PC-3 (cell line): ENCODE results near the gene NXPH4. TPM values are rescaled to one million over a fixed set of nuclear protein-coding genes. Genes with fewer than 3 reads are reported as not detected.

Experiments used
- ATAC-seq: fragments of 200-7000 bp; cut with Tn5 transposase; 2 replicates; pipeline ENCODE4 v1.9.1; 2020; ENCODE audit warnings: mild to moderate bottlenecking, moderate library complexity
- BruUV-seq: library from RNA; stranded (reverse); fragments of 400-500 nt; replicated peaks from 2 replicates; lab custom pipeline; 2021; lab: Mats Ljungman, UMichigan
- CTCF ChIA-PET: fragments of 300-600 bp; sonication (Branson Sonifier 250); formaldehyde crosslinking; loops from one replicate; lab custom pipeline; 2022; ENCODE audit warnings: antibody characterized with exemption; lab: Charles Lee
- POLR2A ChIA-PET: fragments of 300-600 bp; sonication (Branson Sonifier 250); formaldehyde crosslinking; loops from one replicate; lab custom pipeline; 2022; ENCODE audit warnings: antibody characterized with exemption; ENCODE audit not compliant: unreplicated experiment; lab: Charles Lee
- DNase-seq: peaks from one replicate; pipeline ENCODE4 v3.0.0-alpha.2; 2015
- H2AFZ ChIP-seq: fragments of 300-600 bp; sonication (generic); 2 replicates; pipeline ENCODE4 v1.6.0; 2016; ENCODE audit warnings: antibody characterized with exemption, low read length
- H3F3A ChIP-seq: fragments of 300-600 bp; sonication (generic); one replicate; pipeline ENCODE4 v1.6.0; 2017; ENCODE audit warnings: antibody characterized with exemption, low read length, control low read depth, mild to moderate bottlenecking; ENCODE audit not compliant: unreplicated experiment
- H3K27ac ChIP-seq: fragments of 300-600 bp; sonication (generic); 2 replicates; pipeline ENCODE4 v1.5.1; 2016; ENCODE audit warnings: mild to moderate bottlenecking, low read length
- H3K27me3 ChIP-seq: fragments of 300-600 bp; sonication (generic); 2 replicates; pipeline ENCODE4 v1.6.1; 2016; ENCODE audit warnings: low read length, mixed read lengths
- H3K36me3 ChIP-seq: fragments of 300-600 bp; sonication (generic); 2 replicates; pipeline ENCODE4 v1.6.1; 2016; ENCODE audit warnings: low read depth, mixed run types, low read length, mixed read lengths
- H3K4me1 ChIP-seq: fragments of 300-600 bp; sonication (generic); 2 replicates; pipeline ENCODE4 v1.5.1; 2016; ENCODE audit warnings: low read length; ENCODE audit not compliant: insufficient read depth
- H3K4me2 ChIP-seq: fragments of 300-600 bp; sonication (generic); 2 replicates; pipeline ENCODE4 v1.6.0; 2016; ENCODE audit warnings: low read length
- H3K4me3 ChIP-seq: fragments of 300-600 bp; sonication (generic); 2 replicates; pipeline ENCODE4 v1.5.1; 2016; ENCODE audit warnings: mild to moderate bottlenecking, low read length, mixed read lengths
- H3K79me2 ChIP-seq: fragments of 300-600 bp; sonication (generic); 2 replicates; pipeline ENCODE4 v1.6.1; 2017; ENCODE audit warnings: low read length, mixed read lengths
- H3K9ac ChIP-seq: fragments of 300-600 bp; sonication (generic); 2 replicates; pipeline ENCODE4 v1.6.0; 2016; ENCODE audit warnings: mild to moderate bottlenecking, low read length
- H3K9me2 ChIP-seq: fragments of 300-600 bp; sonication (generic); replicated peaks from 2 replicates; pipeline ENCODE4 v1.6.1; 2016; ENCODE audit warnings: mixed run types, low read length, mixed read lengths
- H3K9me3 ChIP-seq: fragments of 300-600 bp; sonication (generic); 2 replicates; pipeline ENCODE4 v1.6.1; 2016; ENCODE audit warnings: low read length, mixed read lengths
- H4K20me1 ChIP-seq: fragments of 300-600 bp; sonication (generic); 2 replicates; pipeline ENCODE4 v1.6.1; 2016; ENCODE audit warnings: low read length, mixed read lengths
- EZH2 ChIP-seq: fragments of 300-600 bp; sonication (generic); IDR thresholded peaks from one replicate; pipeline ENCODE4 v1.6.1; 2017; ENCODE audit warnings: antibody characterized with exemption, mild to moderate bottlenecking, low read length; ENCODE audit not compliant: unreplicated experiment
- EZH2phosphoT487 ChIP-seq: fragments of 300-600 bp; sonication (generic); IDR thresholded peaks from 2 replicates; pipeline ENCODE4 v1.6.1; 2018; ENCODE audit warnings: mild to moderate bottlenecking, antibody characterized with exemption, low read length, borderline replicate concordance
- intact Hi-C: fragments of 100-400 bp; cut with micrococcal nuclease; formaldehyde crosslinking; loops from 2 replicates; pipeline ENCODE4 v1.9.0; 2023
- total RNA-seq: library from RNA; depleted of rRNA; stranded (reverse); fragments of >200 nt; gene quantifications from 2 replicates; pipeline ENCODE4 v1.2.3, GENCODE V29; 2014
- TF ChIP-seq, protein P1 (sequence below): fragments of 300-600 bp; sonication (generic); conservative IDR thresholded peaks from 2 replicates; pipeline ENCODE4 v1.5.1; 2017; ENCODE audit warnings: antibody characterized with exemption, low read depth, mild to moderate bottlenecking, low read length

NXPH4 gene
- total RNA-seq, 1 experiment from 2014 or later, result 15.1 TPM

DNA sequence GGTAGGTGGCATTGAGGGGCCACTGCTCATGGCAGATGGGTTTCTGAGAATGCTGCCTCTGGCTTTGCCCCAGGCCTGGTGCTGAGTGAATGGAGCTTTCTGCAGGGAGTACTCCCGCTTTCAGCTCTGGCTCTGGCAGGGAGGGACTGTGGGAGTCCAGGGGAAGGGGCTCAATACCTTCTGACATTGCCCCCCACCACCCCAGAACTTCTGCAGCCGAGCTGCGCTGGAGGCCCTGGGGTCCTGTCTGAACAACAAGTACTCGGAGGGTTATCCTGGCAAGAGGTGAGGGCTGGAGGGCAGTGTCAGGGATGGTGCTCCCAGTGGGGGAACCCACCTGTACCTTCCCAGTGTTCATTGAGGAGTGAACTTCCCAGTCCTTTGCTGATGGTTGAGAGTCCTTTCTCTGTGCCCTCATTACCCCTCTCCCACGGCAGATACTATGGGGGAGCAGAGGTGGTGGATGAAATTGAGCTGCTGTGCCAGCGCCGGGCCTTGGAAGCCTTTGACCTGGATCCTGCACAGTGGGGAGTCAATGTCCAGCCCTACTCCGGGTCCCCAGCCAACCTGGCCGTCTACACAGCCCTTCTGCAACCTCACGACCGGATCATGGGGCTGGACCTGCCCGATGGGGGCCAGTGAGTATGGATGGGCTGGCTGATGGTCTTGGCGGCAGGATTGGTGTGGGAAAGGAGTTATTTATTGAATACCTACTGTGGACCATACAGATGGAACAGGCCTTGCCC, 14.9 kb downstream of the NXPH4 start:
- H3K79me2 ChIP-seq, result peaks cover 38% of the 10 kb centered on the region
- ATAC-seq (no peak), DNase-seq (no peak)
- POLR2A ChIA-PET, result no interaction called here
- no peaks in the 10 kb centered on the region for H3K9me2 ChIP-seq
- BruUV-seq, result no TSS peak
- H2AFZ ChIP-seq, result no peak overlapping the region
- H3K9me3 ChIP-seq, result no peaks in the 10 kb centered on the region
- H3K9ac ChIP-seq, result peak overlapping the region; percentile 97
- H3K27me3 ChIP-seq, result no peaks in the 10 kb centered on the region
- peaks cover 2% of the 10 kb centered on the region; the same call in 1 of the 2 replicates for H4K20me1 ChIP-seq
- peak overlapping the region; percentile 88 for H3K4me3 ChIP-seq
- H3K27ac ChIP-seq, result no peak overlapping the region
- H3K4me1 ChIP-seq, result peaks cover 19% of the 10 kb centered on the region
- H3K4me2 ChIP-seq, result peak overlapping the region; percentile 95
- CTCF ChIA-PET, result no interaction called here
- intact Hi-C loops, result no loop called here
- TF ChIP-seq EZH2, result no peak
- TF ChIP-seq EZH2phosphoT487, result no peak
- TF ChIP-seq, protein P1, sequence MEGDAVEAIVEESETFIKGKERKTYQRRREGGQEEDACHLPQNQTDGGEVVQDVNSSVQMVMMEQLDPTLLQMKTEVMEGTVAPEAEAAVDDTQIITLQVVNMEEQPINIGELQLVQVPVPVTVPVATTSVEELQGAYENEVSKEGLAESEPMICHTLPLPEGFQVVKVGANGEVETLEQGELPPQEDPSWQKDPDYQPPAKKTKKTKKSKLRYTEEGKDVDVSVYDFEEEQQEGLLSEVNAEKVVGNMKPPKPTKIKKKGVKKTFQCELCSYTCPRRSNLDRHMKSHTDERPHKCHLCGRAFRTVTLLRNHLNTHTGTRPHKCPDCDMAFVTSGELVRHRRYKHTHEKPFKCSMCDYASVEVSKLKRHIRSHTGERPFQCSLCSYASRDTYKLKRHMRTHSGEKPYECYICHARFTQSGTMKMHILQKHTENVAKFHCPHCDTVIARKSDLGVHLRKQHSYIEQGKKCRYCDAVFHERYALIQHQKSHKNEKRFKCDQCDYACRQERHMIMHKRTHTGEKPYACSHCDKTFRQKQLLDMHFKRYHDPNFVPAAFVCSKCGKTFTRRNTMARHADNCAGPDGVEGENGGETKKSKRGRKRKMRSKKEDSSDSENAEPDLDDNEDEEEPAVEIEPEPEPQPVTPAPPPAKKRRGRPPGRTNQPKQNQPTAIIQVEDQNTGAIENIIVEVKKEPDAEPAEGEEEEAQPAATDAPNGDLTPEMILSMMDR, result no peak
- no peaks in the 10 kb centered on the region for H3F3A ChIP-seq
- peaks cover 34% of the 10 kb centered on the region; the same call in 1 of the 2 replicates for H3K36me3 ChIP-seq

DNA sequence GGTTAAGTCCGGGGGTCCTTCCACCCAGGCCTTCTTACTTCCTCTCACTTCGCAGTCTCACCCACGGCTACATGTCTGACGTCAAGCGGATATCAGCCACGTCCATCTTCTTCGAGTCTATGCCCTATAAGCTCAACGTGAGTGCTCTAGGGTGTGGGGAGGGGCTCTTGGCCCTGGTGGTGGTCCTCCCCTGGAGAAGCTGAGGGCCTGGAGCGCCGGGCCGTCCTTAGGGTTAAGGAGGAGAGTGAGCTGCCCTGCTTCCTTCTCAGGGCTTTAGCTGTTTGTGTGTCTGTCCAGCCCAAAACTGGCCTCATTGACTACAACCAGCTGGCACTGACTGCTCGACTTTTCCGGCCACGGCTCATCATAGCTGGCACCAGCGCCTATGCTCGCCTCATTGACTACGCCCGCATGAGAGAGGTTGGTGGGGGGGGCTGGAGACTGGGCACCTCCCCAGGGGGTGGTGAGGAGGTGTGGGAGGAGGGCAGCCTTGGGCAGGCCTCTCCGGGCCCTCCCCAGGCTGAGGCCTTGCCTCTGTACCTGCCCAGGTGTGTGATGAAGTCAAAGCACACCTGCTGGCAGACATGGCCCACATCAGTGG, 15.7 kb downstream of the NXPH4 start:
- TF ChIP-seq, protein P1, result no peak
- no peak for TF ChIP-seq EZH2phosphoT487
- TF ChIP-seq EZH2, result no peak
- Histone ChIP-seq H3K36me3 (peaks cover 34% of the 10 kb centered on the region; the same call in 1 of the 2 replicates), H3K9me3 (no peaks in the 10 kb centered on the region), H3K9me2 (no peaks in the 10 kb centered on the region), H3K27ac (no peak overlapping the region), H3F3A (no peaks in the 10 kb centered on the region), H3K79me2 (peaks cover 38% of the 10 kb centered on the region), H4K20me1 (peaks cover 2% of the 10 kb centered on the region; the same call in 1 of the 2 replicates), H3K9ac (no peak overlapping the region), H3K27me3 (no peaks in the 10 kb centered on the region), H2AFZ (no peak overlapping the region), H3K4me1 (peaks cover 19% of the 10 kb centered on the region), H3K4me2 (0 out of 2 replicates have a peak overlapping the region, but pooled peaks have one; percentile 95), H3K4me3 (no peak overlapping the region)
- intact Hi-C loops, result no loop called here
- CTCF ChIA-PET, result no interaction called here
- DNase-seq (no peak), ATAC-seq (no peak)
- POLR2A ChIA-PET, result no interaction called here
- no TSS peak for BruUV-seq
